ENCODE measurements around the gene MYO7A. TPM values are rescaled to one million over a fixed set of nuclear protein-coding genes. Genes with fewer than 3 reads are reported as not detected.

Gene MYO7A
- total and polyA plus RNA-seq, 2 of the 4 experiments (the other 2 are of a cell fraction), result 0.02 TPM; not detected in 1

DNA sequence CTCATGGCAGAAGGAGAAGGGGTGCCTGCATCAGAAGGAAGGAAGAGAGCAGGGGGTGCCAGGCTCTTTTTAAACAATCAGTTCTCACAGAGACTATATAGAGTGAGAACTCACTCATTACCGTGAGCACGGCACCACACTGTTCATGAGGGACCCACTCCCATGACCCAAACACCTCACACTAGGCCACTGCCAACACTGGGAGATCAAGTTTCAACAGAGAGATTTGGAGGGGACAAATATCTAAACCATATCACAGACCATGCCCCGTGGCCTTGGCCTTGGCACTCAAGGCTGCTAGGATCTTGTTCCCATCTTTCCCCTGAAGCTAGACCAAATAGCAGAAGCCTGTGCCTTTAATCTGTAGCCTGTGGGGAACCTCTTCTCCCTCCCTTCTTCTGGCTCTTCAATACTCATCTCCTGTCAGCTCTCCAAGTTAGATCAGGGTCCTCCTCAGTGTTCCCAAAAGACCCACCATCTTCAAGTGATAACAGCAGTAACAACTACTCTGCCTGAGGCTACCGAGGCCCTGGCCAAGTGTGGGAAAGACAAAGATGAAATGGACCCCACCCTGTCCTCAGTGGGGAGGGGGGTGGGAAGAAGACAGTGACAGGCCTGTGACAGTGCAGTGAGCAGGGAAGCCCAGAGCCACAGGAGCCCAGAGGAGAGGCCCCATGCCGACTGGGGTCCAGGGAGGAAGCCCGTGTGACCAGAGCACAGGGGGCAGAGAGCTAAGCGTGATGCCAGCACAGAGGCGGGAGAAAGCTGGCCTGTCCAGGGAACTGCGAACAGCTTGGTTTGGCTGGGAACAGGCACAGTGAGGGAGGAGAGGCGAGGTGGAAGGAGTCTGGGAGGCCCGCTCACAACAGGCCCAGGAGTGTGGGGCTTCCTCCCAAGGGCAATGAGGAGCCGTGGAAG, 72.6 kb downstream of the MYO7A start:
- Histone ChIP-seq H4K20me1 (ENCODE audit: insufficient read depth, low read length) (no peaks in the 10 kb centered on the region), H2AK9ac (replicated peaks; ENCODE audit: low read depth, low read length, poor library complexity) (no peak overlapping the region), H2BK5ac (ENCODE audit: low read depth, low read length, poor library complexity, severe bottlenecking) (no peak overlapping the region), H4K91ac (ENCODE audit: insufficient read depth, low read depth, low read length) (no peak overlapping the region), H3K9me3 (ENCODE audit: control insufficient read depth, insufficient read depth, low read length) (no peaks in the 10 kb centered on the region), H2BK120ac (ENCODE audit: low read depth, low read length) (no peak overlapping the region), H3K4me1 (ENCODE audit: control insufficient read depth, insufficient read depth, low read length) (no peaks in the 10 kb centered on the region), H2BK15ac (ENCODE audit: low read depth, low read length) (no peak overlapping the region), H4K5ac (ENCODE audit: low read depth, low read length) (no peak overlapping the region), H3K27ac (ENCODE audit: insufficient read depth, low read length) (no peak overlapping the region), H3K27me3 (ENCODE audit: control insufficient read depth, insufficient read depth, low read length) (no peaks in the 10 kb centered on the region; the same call in 1 of the 2 replicates), H3K79me1 (ENCODE audit: low read depth in 1 of 2, low read length in 2 of 2) (no peaks in the 10 kb centered on the region), H3K56ac (ENCODE audit: extremely low read depth, insufficient read depth, low read length) (no peak overlapping the region), H3K9ac (ENCODE audit: low read depth, low read length) (no peak overlapping the region), H3K18ac (ENCODE audit: low read depth, low read length) (no peak overlapping the region), H3K14ac (replicated peaks; ENCODE audit: low read depth, low read length) (no peak overlapping the region; the same call in 1 of the 2 replicates), H3K4ac (ENCODE audit: low read depth, low read length) (no peak overlapping the region), H3K23ac (ENCODE audit: low read depth, low read length) (no peak overlapping the region), H2BK20ac (ENCODE audit: low read depth, low read length) (no peak overlapping the region), H3K9me1 (ENCODE audit: insufficient read depth, low read length) (no peaks in the 10 kb centered on the region; the same call in 1 of the 2 replicates), H3K4me3 (ENCODE audit: insufficient read depth, low read depth, low read length) (no peak overlapping the region), H2AK5ac (ENCODE audit: low read depth, low read length) (no peak overlapping the region), H3K4me2 (ENCODE audit: low read depth, low read length) (no peak overlapping the region), H4K8ac (ENCODE audit: low read depth in 2 of 2, low read length in 2 of 2) (no peak overlapping the region), H2AFZ (replicated peaks; ENCODE audit: low read length, poor library complexity) (no peak overlapping the region), H3K36me3 (ENCODE audit: control insufficient read depth, insufficient read depth, low read length) (no peaks in the 10 kb centered on the region)
- dilution Hi-C loops (cut with HindIII; ENCODE audit: low sequenced_read_pairs, unreplicated experiment), result no loop called here
- CTCF ChIA-PET, result interaction anchor here (0.8 kb wide), 1 partner anchor 347 kb away, joined by 3 read pairs; no protein-coding TSS in a partner anchor
- POLR2A ChIA-PET (ENCODE audit: unreplicated experiment), result no interaction called here
- in situ Hi-C loops (cut with MboI; ENCODE audit: low sequenced_read_pairs), result no loop called here
- ATAC-seq (ENCODE audit: low read depth), result no peak
- BruUV-seq (replicated peaks), result no TSS peak
- intact Hi-C loops (cut with micrococcal nuclease), result no loop called here
- DNase-seq, result no peak
- 92% methylated on average over 2 of the region's 12 CpGs; no CpG with 5 or more reads in 1 of the 2 experiments for WGBS, 2 experiments (ENCODE audit: extremely low coverage in 2 of 2, insufficient read length in 1 of 2)
- TF ChIP-seq NFE2L2 (IDR thresholded peaks at IDR 0.05; ENCODE audit: low read depth, low read length) (no peak), SMC3 (IDR thresholded peaks at IDR 0.05; ENCODE audit: low read depth, low read length) (no peak), MAFK (IDR thresholded peaks at IDR 0.05; ENCODE audit: low read depth, low read length) (no peak), MAZ (IDR thresholded peaks at IDR 0.05; ENCODE audit: borderline replicate concordance, low read depth, low read length) (no peak), CHD1 (IDR thresholded peaks at IDR 0.05; ENCODE audit: low read depth, low read length) (no peak), MXI1 (IDR thresholded peaks at IDR 0.05; ENCODE audit: borderline replicate concordance, low read depth, low read length) (no peak), RCOR1 (IDR thresholded peaks at IDR 0.05; ENCODE audit: insufficient replicate concordance, low read length) (no peak), BHLHE40 (IDR thresholded peaks at IDR 0.05; ENCODE audit: low read depth, low read length) (no peak), RAD21 (IDR thresholded peaks at IDR 0.05; ENCODE audit: low read length) (no peak), POLR2A (IDR thresholded peaks at IDR 0.05; ENCODE audit: low read depth, low read length) (no peak), FOS (IDR thresholded peaks at IDR 0.05; ENCODE audit: low read depth, low read length) (no peak)
- TF ChIP-seq, protein P1, sequence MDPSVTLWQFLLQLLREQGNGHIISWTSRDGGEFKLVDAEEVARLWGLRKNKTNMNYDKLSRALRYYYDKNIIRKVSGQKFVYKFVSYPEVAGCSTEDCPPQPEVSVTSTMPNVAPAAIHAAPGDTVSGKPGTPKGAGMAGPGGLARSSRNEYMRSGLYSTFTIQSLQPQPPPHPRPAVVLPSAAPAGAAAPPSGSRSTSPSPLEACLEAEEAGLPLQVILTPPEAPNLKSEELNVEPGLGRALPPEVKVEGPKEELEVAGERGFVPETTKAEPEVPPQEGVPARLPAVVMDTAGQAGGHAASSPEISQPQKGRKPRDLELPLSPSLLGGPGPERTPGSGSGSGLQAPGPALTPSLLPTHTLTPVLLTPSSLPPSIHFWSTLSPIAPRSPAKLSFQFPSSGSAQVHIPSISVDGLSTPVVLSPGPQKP (IDR thresholded peaks at IDR 0.05; ENCODE audit: borderline replicate concordance, low read depth, low read length), result no peak
- TF ChIP-seq, protein P2, sequence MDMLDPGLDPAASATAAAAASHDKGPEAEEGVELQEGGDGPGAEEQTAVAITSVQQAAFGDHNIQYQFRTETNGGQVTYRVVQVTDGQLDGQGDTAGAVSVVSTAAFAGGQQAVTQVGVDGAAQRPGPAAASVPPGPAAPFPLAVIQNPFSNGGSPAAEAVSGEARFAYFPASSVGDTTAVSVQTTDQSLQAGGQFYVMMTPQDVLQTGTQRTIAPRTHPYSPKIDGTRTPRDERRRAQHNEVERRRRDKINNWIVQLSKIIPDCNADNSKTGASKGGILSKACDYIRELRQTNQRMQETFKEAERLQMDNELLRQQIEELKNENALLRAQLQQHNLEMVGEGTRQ (IDR thresholded peaks at IDR 0.05; ENCODE audit: low read depth, low read length), result no peak
- TF ChIP-seq, protein P3, sequence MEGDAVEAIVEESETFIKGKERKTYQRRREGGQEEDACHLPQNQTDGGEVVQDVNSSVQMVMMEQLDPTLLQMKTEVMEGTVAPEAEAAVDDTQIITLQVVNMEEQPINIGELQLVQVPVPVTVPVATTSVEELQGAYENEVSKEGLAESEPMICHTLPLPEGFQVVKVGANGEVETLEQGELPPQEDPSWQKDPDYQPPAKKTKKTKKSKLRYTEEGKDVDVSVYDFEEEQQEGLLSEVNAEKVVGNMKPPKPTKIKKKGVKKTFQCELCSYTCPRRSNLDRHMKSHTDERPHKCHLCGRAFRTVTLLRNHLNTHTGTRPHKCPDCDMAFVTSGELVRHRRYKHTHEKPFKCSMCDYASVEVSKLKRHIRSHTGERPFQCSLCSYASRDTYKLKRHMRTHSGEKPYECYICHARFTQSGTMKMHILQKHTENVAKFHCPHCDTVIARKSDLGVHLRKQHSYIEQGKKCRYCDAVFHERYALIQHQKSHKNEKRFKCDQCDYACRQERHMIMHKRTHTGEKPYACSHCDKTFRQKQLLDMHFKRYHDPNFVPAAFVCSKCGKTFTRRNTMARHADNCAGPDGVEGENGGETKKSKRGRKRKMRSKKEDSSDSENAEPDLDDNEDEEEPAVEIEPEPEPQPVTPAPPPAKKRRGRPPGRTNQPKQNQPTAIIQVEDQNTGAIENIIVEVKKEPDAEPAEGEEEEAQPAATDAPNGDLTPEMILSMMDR (conservative IDR thresholded peaks at IDR 0.05; ENCODE audit: low read depth, low read length), result no peak
